SIG-M5 treated with dmso at 0.1 percent for 504 hours (cell line): ENCODE measurements around the gene SH2D3C.

Experiments
- DNase-seq: peaks from one replicate; lab custom pipeline; 2025; ENCODE audit not compliant: unreplicated experiment; lab: John Stamatoyannopoulos, UW

Gene SH2D3C

DNA sequence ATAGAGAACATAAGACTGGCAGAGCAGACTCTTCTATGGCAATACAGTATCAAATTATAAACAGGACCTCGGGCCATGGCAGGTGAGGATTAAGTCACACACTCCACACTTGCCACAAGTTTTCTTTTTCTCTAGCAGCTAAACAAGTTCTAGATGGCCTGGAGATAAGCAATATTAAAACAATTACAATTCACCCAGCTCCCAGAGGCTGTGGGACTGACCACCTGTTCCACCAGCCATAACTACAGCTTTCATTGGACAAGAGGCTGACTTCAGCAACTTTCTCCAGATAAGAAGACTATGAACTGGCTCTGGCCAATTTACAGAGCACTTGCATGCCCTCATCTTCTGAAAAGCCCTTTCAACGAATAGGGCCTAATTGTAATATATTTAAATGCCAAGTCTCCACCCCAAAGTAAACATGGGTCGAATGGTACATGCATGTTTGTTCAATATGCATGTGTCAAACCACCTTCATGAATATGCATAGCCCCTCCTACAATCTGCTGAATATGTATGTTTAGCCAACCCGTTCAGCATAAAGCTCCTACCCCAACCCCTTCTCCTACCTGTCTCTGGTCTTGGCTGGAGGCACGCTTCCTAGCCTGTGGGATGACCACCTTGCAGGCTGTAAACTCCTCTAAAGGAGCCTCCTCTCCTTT, 77.7 kb downstream of the SH2D3C start:
- DNase-seq, result no peak

DNA sequence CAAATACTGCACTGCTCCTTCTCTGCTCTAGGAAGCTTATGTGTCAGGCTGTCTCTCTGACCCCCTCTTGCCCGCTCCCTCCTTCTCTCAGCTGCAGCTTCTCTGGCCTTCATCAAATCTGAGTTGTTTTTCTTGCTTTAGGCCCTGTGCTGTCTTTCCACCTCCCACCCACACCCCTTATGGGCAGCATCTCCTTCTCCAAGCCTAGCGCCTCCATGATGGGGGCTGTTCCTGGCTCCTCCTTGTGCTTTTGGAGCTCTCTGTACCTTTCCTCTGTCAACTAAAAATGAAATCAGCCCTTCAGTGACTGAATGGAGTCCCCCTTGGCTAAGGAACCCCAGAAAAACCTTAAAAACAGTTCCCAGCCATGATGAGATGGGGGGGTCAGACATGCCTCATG, 78.3 kb downstream of the SH2D3C start:
- DNase-seq, result no peak

DNA sequence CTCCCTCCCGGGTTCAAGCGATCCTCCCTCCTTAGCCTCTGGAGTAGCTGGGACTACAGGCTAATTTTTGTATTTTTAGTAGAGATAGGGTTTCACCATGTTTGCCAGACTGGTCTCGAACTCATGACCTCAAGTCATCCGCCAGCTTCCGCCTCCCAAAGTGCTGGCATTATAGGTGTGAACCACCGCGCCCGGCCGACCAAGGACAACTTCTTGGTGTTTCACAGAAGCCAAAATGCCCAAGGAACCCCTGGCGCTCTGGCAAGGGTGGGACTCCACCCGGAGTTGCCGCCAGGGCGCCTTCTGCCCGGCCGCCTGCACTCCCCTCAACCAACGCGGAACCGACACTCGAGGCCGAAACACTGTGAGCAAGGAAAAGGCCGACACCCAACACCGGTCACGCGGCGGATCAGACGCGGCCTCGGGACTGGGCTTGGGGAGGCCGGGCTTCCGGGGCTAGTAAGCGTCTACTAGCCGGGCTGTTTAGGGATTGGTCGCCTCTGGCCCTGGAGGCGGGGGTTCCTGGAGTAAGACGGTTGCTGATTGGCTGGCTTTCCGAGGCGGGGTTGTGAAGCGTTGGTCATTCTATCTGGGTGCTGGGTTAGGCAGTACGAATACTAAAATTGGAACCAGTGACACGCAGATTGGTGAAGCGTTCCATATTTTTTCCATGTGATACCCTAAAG, 79.3 kb downstream of the SH2D3C start:
- DNase-seq, result peak; percentile 63

DNA sequence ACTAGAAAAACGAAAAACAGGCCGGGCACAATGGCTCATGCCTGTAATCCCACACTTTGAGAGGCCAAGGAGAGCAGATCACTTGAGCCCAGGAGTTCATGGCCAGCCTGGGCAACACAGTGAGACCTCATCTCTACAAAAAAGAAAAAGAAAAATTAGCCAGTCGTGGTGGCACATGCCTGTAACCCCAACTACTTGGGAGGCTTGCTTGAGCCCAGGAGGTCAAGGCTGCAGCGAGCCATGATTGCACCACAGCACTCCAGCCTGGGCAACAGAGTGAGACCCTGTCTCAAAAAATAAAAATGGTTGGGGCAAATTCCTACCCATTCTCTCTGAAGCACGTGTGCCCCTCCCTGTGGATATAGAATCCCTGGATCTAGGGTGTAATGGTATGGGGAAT, 80.1 kb downstream of the SH2D3C start:
- DNase-seq, result no peak

DNA sequence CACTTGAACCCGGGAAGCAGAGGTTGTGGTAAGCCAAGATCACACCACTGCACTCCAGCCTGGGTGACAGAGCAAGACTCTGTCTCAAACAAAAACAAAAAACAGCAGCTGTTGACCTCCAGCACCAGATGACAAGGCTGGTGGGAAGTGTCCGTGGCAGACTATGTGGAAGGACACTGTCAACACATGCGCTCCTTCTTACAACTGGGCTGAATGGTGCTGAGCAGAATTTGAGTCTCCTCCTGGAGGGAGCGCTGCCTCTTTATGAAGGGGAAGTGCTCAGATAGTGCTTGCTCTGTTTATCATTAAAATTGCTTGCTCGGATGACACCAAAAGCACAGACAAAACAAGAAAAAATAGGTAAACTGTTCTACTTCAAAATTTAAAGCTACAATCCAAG, 80.9 kb downstream of the SH2D3C start:
- DNase-seq, result no peak

DNA sequence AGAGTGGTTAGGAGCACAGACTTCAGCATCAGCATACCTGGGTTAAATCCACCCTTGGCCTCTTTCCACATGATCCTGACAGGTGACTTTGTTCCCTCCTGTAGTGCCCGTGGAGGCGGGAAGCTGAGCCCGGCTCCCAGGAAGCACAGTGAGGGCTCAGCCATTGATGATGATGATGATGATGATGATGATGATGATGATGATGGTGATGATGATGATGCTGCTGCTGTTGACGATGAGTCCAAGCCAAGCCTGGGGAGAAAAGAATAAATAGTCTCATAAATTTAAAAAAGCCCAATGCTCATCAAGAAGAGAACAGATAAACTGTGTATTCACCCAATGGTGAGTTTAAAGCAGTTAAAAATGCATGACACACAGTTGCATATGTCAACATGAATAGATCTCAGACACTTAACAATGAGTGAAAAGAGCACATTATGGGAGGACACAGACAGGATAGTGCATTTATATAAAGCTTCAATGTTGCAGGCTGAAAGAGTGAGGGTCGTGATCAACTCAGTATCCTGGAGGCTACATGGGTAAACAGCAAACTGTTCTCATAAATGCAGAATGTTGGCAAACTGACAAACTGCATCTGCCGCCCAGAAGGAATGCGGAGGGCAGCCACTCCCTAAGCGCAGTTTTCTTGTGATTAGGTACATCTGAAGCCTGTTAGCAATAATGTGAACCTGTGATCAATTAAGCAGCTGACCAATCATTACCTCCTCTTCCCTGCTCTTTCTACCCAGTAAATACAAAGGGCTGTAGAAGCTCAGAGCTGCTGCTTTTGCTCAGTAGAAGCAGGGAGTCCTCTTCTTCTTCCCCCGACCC, 83.4 kb downstream of the SH2D3C start:
- DNase-seq, result no peak

DNA sequence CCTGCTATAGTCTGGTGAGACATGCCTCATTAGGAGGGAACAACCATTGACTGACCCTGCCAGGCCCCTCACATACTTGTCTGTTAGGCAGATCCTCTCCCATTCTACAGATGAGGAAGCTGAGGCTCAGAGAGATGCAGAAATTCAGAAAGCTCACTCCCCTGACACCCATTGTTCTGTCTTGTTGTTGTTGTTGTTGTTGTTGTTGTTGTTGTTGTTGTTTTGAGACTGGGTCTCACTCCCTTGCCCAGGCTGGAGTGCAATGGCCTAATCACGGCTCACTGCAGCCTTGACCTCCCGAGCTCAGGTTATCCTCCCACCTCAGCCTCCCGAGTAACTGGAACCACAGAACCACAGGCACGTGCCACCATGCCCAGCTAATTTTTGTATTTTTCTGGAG, 84.8 kb downstream of the SH2D3C start:
- no peak for DNase-seq

DNA sequence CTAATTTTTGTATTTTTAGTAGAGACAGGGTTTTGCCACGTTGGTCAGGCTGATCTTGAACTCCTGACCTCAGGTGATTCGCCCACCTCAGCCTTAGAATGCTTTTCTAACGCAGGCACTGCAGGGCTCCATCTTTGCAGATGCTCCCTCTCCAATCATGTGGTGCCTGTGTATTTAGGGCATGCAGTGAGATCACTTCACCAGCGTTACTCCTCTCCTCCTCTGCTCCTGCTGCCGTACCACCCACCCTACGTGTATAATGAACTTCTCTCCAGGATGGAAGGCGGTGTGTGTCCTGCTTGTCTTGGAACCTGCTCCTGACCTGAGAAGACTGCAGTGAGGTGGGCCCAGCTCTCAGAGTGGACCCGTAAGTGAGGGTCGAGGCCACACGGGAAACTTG, 85.3 kb downstream of the SH2D3C start:
- no peak for DNase-seq

DNA sequence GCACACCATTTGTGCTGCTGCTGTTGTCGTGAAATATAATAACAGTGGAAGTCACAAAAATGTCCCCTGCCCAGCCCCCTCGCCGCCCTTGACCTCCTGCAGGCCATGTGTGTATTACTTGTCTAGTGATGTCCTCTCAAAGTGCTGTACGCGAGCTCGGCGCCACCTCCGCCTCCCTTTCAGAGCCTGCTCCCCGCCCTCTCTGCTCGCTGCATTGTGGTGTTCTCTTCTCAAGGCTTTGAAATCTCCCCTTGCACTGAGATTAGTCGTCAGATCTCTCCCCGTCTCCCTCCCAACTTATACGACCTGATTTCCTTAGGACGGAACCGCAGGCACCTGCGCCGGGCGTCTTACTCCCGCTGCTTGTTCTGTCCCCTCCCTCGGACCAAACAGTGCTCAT, 86.4 kb downstream of the SH2D3C start:
- no peak for DNase-seq

DNA sequence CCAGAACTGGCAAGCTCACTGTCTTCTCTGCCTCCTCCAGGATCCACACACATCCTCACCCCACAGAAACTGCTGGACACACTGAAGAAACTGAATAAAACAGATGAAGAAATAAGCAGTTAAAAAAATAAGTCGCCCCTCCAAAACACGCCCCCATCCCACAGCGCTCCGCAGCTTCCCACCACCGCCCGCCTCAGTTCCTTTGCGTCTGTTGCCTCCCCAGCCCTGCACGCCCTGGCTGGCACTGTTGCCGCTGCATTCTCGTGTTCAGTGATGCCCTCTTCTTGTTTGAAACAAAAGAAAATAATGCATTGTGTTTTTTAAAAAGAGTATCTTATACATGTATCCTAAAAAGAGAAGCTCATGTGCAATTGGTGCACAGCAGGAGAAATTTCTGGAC, 87.7 kb downstream of the SH2D3C start:
- no peak for DNase-seq

DNA sequence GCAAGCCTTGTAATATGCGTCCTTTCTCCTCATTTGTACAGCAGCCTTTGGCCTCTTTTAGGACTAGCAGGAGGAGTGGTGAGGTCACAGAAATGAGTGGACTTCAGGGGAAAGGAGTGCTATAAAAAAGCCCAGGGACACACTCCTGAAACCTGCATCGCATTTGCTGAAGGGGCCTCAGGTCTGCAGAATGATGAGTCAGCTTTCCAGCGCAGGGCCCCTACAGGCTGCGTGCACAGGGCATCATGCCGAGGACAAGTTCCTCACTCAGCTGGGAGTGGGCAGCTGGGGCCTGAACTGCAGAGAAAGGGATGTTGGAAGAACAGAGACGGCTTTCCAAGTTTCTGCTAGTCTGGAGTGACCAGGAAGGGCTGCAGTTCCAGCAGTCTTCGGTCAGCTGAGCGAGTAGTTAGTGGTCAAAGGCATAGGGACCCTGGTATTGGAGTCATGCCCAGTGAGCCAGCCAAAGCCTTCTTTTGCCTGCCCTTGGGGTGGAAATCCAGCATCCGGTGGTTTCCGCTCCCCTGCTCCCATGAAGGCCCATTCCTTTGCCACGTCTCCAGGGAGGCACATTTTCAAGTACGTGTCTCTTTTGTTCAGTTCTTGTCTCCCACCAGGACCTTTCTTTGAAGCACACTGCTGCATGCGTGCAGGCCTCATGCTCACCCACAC, 89.0 kb downstream of the SH2D3C start:
- no peak for DNase-seq
